Brain microvascular endothelial cell (primary cell): ENCODE data around the gene BSDC1.
A peak's percentile ranks its signal among the peaks of the same experiment; 100 is the strongest.
"Not testable (repeated sequence)": the region's sequence is repeated elsewhere in the genome, so short reads cannot be mapped to it uniquely, and the experiment has no call there.

Experiments
- DNase-seq: peaks from one replicate; pipeline ENCODE4 v3.0.0-alpha.2; 2020
- H3K27ac ChIP-seq: fragments of 250-450 bp; sonication (Bioruptor Pico); 2 replicates; pipeline ENCODE4 v1.5.1; 2020; ENCODE audit warnings: mild to moderate bottlenecking, moderate library complexity
- H3K27me3 ChIP-seq: fragments of 250-450 bp; sonication (Bioruptor Pico); replicated peaks from 2 replicates; pipeline ENCODE4 v1.5.1; 2020; ENCODE audit warnings: mild to moderate bottlenecking
- H3K36me3 ChIP-seq: fragments of 250-450 bp; sonication (Bioruptor Pico); replicated peaks from 2 replicates; pipeline ENCODE4 v1.5.1; 2020; ENCODE audit warnings: mild to moderate bottlenecking
- H3K4me3 ChIP-seq: 2 replicates; pipeline ENCODE4 v1.5.1; 2011; ENCODE audit warnings: low read depth, mild to moderate bottlenecking, control low read depth, low read length, moderate library complexity
- in situ Hi-C: cut with HindIII; loops from 2 replicates; pipeline ENCODE4 v1.10.0; 2017; ENCODE audit warnings: low sequenced_read_pairs, low pct_ligation_motif_present
- TF ChIP-seq, protein P1 (sequence below): IDR thresholded peaks from 2 replicates; pipeline ENCODE4 v1.5.1; 2011; ENCODE audit warnings: low read depth, mild to moderate bottlenecking, moderate library complexity, low read length, control low read depth, inconsistent platforms; ENCODE audit errors: missing control alignments

Gene BSDC1

DNA sequence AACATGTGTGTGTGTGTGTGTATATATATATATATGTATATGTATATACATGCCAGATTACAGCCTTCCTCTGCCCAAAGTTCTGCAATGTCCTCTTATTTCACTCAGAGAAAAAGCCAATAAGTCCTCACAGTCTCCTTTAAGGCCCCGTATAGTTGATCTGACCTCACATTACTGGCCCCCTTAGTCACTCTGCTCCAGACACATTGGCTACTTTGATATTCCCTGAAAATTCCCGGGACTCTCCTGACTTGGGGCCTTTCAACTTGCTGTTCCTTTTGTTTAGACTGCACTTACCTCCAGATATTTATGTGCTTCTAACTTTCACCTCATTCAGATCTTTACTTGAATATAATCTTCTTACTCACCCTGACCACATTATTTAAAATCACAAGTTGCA, 4.2 kb upstream of the BSDC1 start:
- peak; percentile 18 for DNase-seq
- in situ Hi-C loops: no loop called here
- TF ChIP-seq, protein P1, sequence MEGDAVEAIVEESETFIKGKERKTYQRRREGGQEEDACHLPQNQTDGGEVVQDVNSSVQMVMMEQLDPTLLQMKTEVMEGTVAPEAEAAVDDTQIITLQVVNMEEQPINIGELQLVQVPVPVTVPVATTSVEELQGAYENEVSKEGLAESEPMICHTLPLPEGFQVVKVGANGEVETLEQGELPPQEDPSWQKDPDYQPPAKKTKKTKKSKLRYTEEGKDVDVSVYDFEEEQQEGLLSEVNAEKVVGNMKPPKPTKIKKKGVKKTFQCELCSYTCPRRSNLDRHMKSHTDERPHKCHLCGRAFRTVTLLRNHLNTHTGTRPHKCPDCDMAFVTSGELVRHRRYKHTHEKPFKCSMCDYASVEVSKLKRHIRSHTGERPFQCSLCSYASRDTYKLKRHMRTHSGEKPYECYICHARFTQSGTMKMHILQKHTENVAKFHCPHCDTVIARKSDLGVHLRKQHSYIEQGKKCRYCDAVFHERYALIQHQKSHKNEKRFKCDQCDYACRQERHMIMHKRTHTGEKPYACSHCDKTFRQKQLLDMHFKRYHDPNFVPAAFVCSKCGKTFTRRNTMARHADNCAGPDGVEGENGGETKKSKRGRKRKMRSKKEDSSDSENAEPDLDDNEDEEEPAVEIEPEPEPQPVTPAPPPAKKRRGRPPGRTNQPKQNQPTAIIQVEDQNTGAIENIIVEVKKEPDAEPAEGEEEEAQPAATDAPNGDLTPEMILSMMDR: no peak

DNA sequence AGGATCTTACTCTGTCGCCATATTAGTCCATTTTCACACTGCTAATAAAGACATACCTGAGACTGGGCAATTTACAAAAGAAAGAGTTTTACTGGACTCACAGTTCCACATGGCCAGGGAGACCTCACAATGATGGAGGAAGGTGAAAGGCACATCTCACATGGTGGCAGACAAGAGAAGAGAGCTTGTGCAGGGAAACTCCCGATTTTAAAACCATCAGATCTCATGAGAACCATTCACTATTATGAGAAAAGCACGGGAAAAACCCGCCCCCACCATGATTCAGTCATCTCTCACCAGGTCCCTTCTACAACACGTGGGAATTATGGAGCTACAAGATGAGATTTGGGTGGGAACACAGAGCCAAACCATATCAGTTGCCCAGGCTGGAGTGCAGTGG, 2.3 kb upstream of the BSDC1 start:
- H3K27me3 ChIP-seq, in situ Hi-C loops, DNase-seq: not testable (repeated sequence)

More for the DNA sequence above, 4.2 kb upstream of the BSDC1 start:
- Histone ChIP-seq H3K27ac (no peak overlapping the region), H3K27me3 (no peaks in the 10 kb centered on the region), H3K36me3 (no peaks in the 10 kb centered on the region), H3K4me3 (no peak overlapping the region)

DNA sequence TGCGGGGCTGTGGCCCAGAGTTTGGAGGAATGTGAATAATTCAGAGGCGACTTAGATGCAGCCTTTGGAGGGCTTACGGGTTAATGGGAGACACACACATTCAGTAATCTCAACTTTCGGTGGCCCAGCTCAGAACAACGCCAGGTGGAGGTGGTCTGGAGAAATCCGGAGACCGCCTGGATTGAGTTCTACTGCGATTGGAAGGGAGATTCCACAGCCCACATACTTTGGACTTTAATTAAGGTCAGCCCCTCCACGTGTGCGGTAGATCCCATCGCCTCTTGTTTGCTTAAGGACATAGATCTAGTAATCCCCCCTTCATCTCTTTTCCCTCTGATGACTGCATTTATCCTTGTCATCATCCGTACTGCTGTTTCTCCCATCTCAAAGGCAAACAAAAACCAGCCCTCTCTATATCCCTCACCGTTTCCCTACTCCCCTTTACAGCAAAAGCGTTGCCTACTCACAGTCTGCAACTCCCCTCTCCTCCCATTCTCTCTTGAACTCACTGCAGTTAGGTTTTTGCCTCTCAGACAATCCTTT, 720 bp upstream of the BSDC1 start:
- TF ChIP-seq, protein P1: no peak
- Histone ChIP-seq H3K27ac (peak overlapping the region; percentile 93), H3K4me3 (peak overlapping the region; percentile 91), H3K36me3 (peaks cover 13% of the 10 kb centered on the region), H3K27me3 (no peaks in the 10 kb centered on the region)
- in situ Hi-C loops: no loop called here
- DNase-seq: no peak

More for the DNA sequence above, 2.3 kb upstream of the BSDC1 start:
- not testable (repeated sequence) for H3K4me3 ChIP-seq, H3K36me3 ChIP-seq, H3K27ac ChIP-seq

DNA sequence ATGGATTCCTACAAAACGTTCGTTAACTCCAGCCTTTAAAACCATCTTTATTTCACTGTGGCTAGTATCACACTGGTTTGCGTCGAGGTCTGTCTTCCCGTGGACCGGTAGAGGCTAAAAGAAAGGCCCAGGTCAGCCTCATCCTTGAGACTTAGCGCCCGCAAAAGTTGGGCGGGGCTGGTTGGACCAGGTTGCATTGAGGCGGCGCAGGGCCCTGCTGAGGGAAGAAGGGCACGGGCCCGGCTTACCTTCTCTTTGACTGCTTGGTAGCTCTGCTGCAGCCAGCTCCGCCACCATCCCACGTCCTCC, 455 bp downstream of the BSDC1 start:
- in situ Hi-C loops: no loop called here

DNA sequence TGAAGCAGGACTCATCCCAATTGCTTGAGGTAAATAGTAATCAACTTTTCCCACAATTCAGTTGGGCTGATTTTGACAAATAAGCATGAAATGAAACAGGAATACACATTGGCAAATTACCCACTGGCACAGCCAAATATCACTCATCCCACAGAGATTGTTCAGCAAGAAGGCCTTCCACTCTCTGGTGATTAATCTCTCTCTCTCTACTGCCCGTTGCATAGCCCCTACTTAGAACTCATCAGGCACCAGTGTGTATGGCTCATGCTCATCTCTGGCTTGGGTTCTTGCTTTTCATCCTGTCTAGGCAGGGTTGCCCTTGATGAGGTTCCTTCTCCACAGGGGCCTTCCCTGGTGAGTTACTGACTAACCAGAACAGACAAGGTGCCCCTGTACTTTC, 1.1 kb downstream of the BSDC1 start:
- H3K4me3 ChIP-seq: peak overlapping the region; percentile 91
- H3K36me3 ChIP-seq: peaks cover 25% of the 10 kb centered on the region
- peak overlapping the region; percentile 93 for H3K27ac ChIP-seq
- in situ Hi-C loops: no loop called here
- DNase-seq: peak; percentile 7
- H3K27me3 ChIP-seq: no peaks in the 10 kb centered on the region
- TF ChIP-seq, protein P1: no peak

More for the DNA sequence above, 455 bp downstream of the BSDC1 start:
- peak overlapping the region; percentile 91 for H3K4me3 ChIP-seq
- H3K27me3 ChIP-seq: no peaks in the 10 kb centered on the region
- peak overlapping the region; percentile 93 for H3K27ac ChIP-seq
- TF ChIP-seq, protein P1: no peak
- H3K36me3 ChIP-seq: peaks cover 21% of the 10 kb centered on the region
- DNase-seq: no peak

DNA sequence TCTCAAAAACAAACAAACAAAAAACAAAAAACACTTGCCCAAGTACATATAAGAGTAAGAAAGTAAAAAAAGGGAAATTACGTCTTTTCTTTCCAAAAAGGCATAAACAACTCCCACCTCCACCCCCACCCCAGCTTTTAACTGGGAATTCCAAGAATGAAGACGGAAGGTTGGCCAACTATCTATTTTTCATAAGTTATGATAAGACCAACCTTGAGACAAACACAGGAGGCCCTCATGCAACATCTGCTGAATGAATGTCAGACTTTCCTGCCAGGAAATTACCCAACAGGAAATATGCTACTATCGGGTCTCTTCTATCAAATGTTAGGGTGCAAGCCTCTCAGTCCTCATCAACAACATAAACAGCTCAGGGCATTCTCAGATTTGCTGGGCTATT, 1.9 kb downstream of the BSDC1 start:
- TF ChIP-seq, protein P1: no peak
- in situ Hi-C loops: no loop called here
- Histone ChIP-seq H3K27me3 (no peaks in the 10 kb centered on the region), H3K4me3 (no peak overlapping the region), H3K27ac (no peak overlapping the region), H3K36me3 (peaks cover 28% of the 10 kb centered on the region)
- DNase-seq: no peak
